Left hindlimb (tissue), 1 donor: ENCODE measurements around the gene IWS1.
"Not testable (repeated sequence)": the region's sequence is repeated elsewhere in the genome, so short reads cannot be mapped to it uniquely, and the experiment has no call there.

Experiments
- DNase-seq: peaks from one replicate; pipeline ENCODE4 v3.0.0-alpha.2; 2018

The IWS1 gene

GRCh38 chr2:127527001-127527804 lies 914 bp upstream of the IWS1 start:
- DNase-seq = no peak

GRCh38 chr2:127525691-127526131 lies 578 bp downstream of the IWS1 start:
- peak; percentile 62 for DNase-seq

GRCh38 chr2:127524198-127524834 lies 2.0 kb downstream of the IWS1 start:
- DNase-seq = not testable (repeated sequence)

- no peak for DNase-seq
These were observed 2.9 kb downstream of the IWS1 start for GRCh38 chr2:127523269-127523939.

GRCh38 chr2:127520424-127520823 lies 5.9 kb downstream of the IWS1 start:
- no peak for DNase-seq

GRCh38 chr2:127517465-127517864 lies 8.8 kb downstream of the IWS1 start:
- DNase-seq = no peak

- DNase-seq = peak; percentile 84
These were observed 10.1 kb downstream of the IWS1 start for GRCh38 chr2:127516041-127516762.

- DNase-seq = no peak
These were observed 10.8 kb downstream of the IWS1 start for GRCh38 chr2:127515383-127515915.

GRCh38 chr2:127514485-127514884 lies 11.8 kb downstream of the IWS1 start:
- no peak for DNase-seq

- no peak for DNase-seq
These were observed 12.2 kb downstream of the IWS1 start for GRCh38 chr2:127514076-127514475.

- no peak for DNase-seq
These were observed 13.9 kb downstream of the IWS1 start for GRCh38 chr2:127512362-127512761.

GRCh38 chr2:127511917-127512316 lies 14.4 kb downstream of the IWS1 start:
- no peak for DNase-seq

GRCh38 chr2:127511090-127511695 lies 15.1 kb downstream of the IWS1 start:
- DNase-seq = no peak

- no peak for DNase-seq
These were observed 16.2 kb downstream of the IWS1 start for GRCh38 chr2:127510073-127510472.

- DNase-seq = peak; percentile 76
These were observed 17.7 kb downstream of the IWS1 start for GRCh38 chr2:127508631-127509034.

- DNase-seq = no peak
These were observed 18.2 kb downstream of the IWS1 start for GRCh38 chr2:127508023-127508630.

GRCh38 chr2:127506510-127506909 lies 19.8 kb downstream of the IWS1 start:
- no peak for DNase-seq

GRCh38 chr2:127504552-127505430 lies 21.5 kb downstream of the IWS1 start:
- no peak for DNase-seq

GRCh38 chr2:127503491-127503890 lies 22.8 kb downstream of the IWS1 start:
- no peak for DNase-seq

- no peak for DNase-seq
These were observed 27.9 kb downstream of the IWS1 start for GRCh38 chr2:127498386-127498785.

- DNase-seq = no peak
These were observed 36.0 kb downstream of the IWS1 start for GRCh38 chr2:127490283-127490682.
